H9 (cell line): ENCODE data around the gene JAKMIP1. TPM values are rescaled to one million over a fixed set of nuclear protein-coding genes. Genes with fewer than 3 reads are reported as not detected.

Source experiments
- DNase-seq: peaks from one replicate; pipeline ENCODE4 v3.0.0-alpha.2; 2017
- H2AFZ ChIP-seq: one replicate; pipeline ENCODE4 v1.6.1; 2013; ENCODE audit warnings: mild to moderate bottlenecking, low read length, control low read depth, moderate library complexity
- H2AK5ac ChIP-seq: 2 replicates; pipeline ENCODE4 v1.6.1; 2013; ENCODE audit warnings: low read length, control low read depth, mixed read lengths; ENCODE audit not compliant: insufficient read length
- H2BK120ac ChIP-seq: one replicate; pipeline ENCODE4 v1.6.1; 2013; ENCODE audit warnings: low read depth, mild to moderate bottlenecking, low read length, control low read depth, inconsistent platforms; ENCODE audit not compliant: poor library complexity, severe bottlenecking
- H2BK12ac ChIP-seq: 2 replicates; pipeline ENCODE4 v1.6.1; 2013; ENCODE audit warnings: low read length, control low read depth, mixed read lengths, low read depth; ENCODE audit not compliant: insufficient read length
- H2BK15ac ChIP-seq: 2 replicates; pipeline ENCODE4 v1.6.1; 2013; ENCODE audit warnings: low read depth, low read length, control low read depth
- H2BK20ac ChIP-seq: one replicate; pipeline ENCODE4 v1.6.1; 2013; ENCODE audit warnings: low read depth, mild to moderate bottlenecking, low read length, control low read depth, inconsistent platforms; ENCODE audit not compliant: poor library complexity, severe bottlenecking
- H2BK5ac ChIP-seq: 2 replicates; pipeline ENCODE4 v1.6.1; 2013; ENCODE audit warnings: low read length, control low read depth, mixed read lengths; ENCODE audit not compliant: insufficient read length
- H3K14ac ChIP-seq: 2 replicates; pipeline ENCODE4 v1.6.1; 2013; ENCODE audit warnings: low read length, control low read depth; ENCODE audit not compliant: insufficient read depth
- H3K18ac ChIP-seq: 2 replicates; pipeline ENCODE4 v1.6.1; 2013; ENCODE audit warnings: low read depth, mild to moderate bottlenecking, mixed read lengths, low read length, control low read depth; ENCODE audit not compliant: insufficient read length
- H3K23ac ChIP-seq: 2 replicates; pipeline ENCODE4 v1.6.1; 2013; ENCODE audit warnings: low read length, control low read depth, mixed read lengths, low read depth; ENCODE audit not compliant: insufficient read length
- H3K23me2 ChIP-seq: 2 replicates; pipeline ENCODE4 v1.6.1; 2013; ENCODE audit warnings: low read depth, mild to moderate bottlenecking, mixed read lengths, low read length, control low read depth; ENCODE audit not compliant: insufficient read length, poor library complexity, severe bottlenecking
- H3K27ac ChIP-seq: 2 replicates; pipeline ENCODE4 v1.5.1; 2013; ENCODE audit warnings: low read length, control low read depth, mixed read lengths, low read depth; ENCODE audit not compliant: insufficient read length
- H3K27me3 ChIP-seq: 2 replicates; pipeline ENCODE4 v1.6.1; 2013; ENCODE audit warnings: low read length, control low read depth, inconsistent platforms; ENCODE audit not compliant: insufficient read depth
- H3K4ac ChIP-seq: 2 replicates; pipeline ENCODE4 v1.6.1; 2013; ENCODE audit warnings: low read depth, mild to moderate bottlenecking, control low read depth, inconsistent platforms, low read length, moderate library complexity
- H3K4me1 ChIP-seq: 2 replicates; pipeline ENCODE4 v1.6.1; 2013; ENCODE audit warnings: low read length, control low read depth, inconsistent platforms; ENCODE audit not compliant: insufficient read depth
- H3K4me2 ChIP-seq: 2 replicates; pipeline ENCODE4 v1.6.1; 2013; ENCODE audit warnings: low read length, control low read depth, mixed read lengths; ENCODE audit not compliant: insufficient read length, insufficient read depth
- H3K56ac ChIP-seq: 2 replicates; pipeline ENCODE4 v1.6.1; 2013; ENCODE audit warnings: low read depth, mild to moderate bottlenecking, mixed read lengths, low read length, control low read depth; ENCODE audit not compliant: insufficient read length
- H3K79me1 ChIP-seq: 2 replicates; pipeline ENCODE4 v1.6.1; 2013; ENCODE audit warnings: low read depth, mild to moderate bottlenecking, moderate library complexity, low read length, control low read depth, inconsistent platforms; ENCODE audit not compliant: insufficient read depth, poor library complexity, severe bottlenecking
- H3K79me2 ChIP-seq: 2 replicates; pipeline ENCODE4 v1.6.1; 2013; ENCODE audit warnings: low read length, control low read depth, inconsistent platforms; ENCODE audit not compliant: insufficient read depth
- H3K9ac ChIP-seq: 2 replicates; pipeline ENCODE4 v1.6.1; 2013; ENCODE audit warnings: low read length, control low read depth, mixed read lengths; ENCODE audit not compliant: insufficient read length; ENCODE audit errors: extremely low read depth
- H3K9me3 ChIP-seq: one replicate; pipeline ENCODE4 v1.6.1; 2013; ENCODE audit warnings: low read depth, low read length, inconsistent platforms; ENCODE audit not compliant: control insufficient read depth
- H3T11ph ChIP-seq: one replicate; pipeline ENCODE4 v1.6.1; 2013; ENCODE audit warnings: mild to moderate bottlenecking, low read length, control low read depth, inconsistent platforms
- H4K20me1 ChIP-seq: one replicate; pipeline ENCODE4 v1.6.1; 2013; ENCODE audit not compliant: control insufficient read depth, insufficient read length, insufficient read depth
- H4K5ac ChIP-seq: 2 replicates; pipeline ENCODE4 v1.6.1; 2013; ENCODE audit warnings: low read depth, mild to moderate bottlenecking, mixed read lengths, low read length, control low read depth; ENCODE audit not compliant: insufficient read length
- H4K8ac ChIP-seq: replicated peaks from 2 replicates; pipeline ENCODE4 v1.6.1; 2013; ENCODE audit warnings: low read length, control low read depth, mixed read lengths, low read depth; ENCODE audit not compliant: insufficient read length
- H4K91ac ChIP-seq: 2 replicates; pipeline ENCODE4 v1.6.1; 2013; ENCODE audit warnings: low read depth, mild to moderate bottlenecking, moderate library complexity, mixed read lengths, low read length, control low read depth; ENCODE audit not compliant: insufficient read length
- H3K27ac Mint-ChIP-seq, 3 experiments: 2 replicates in 2 of 3; 3 replicates in 1 of 3; pipeline ENCODE4 v1.8.0; 2020 to 2021; ENCODE audit warnings: mixed read lengths in 3 of 3, mild to moderate bottlenecking in 1 of 3, moderate library complexity in 1 of 3
- H3K27me3 Mint-ChIP-seq: 2 replicates; pipeline ENCODE4 v1.8.0; 2021; ENCODE audit warnings: low read depth, mild to moderate bottlenecking, moderate library complexity, mixed read lengths
- H3K36me3 Mint-ChIP-seq, 3 experiments: 2 replicates in 2 of 3; 3 replicates in 1 of 3; pipeline ENCODE4 v1.8.0; 2020 to 2021; ENCODE audit warnings: low read depth in 3 of 3, mixed read lengths in 3 of 3; ENCODE audit not compliant: insufficient read depth in 1 of 3
- H3K4me1 Mint-ChIP-seq, 2 experiments: 2 replicates each; pipeline ENCODE4 v1.8.0; 2020; ENCODE audit warnings: mixed read lengths in 2 of 2
- H3K4me3 Mint-ChIP-seq, 2 experiments: 2 replicates in 1 of 2; 3 replicates in 1 of 2; pipeline ENCODE4 v1.8.0; 2020 to 2021; ENCODE audit warnings: mild to moderate bottlenecking in 2 of 2, mixed read lengths in 2 of 2, moderate library complexity in 1 of 2
- H3K9me3 Mint-ChIP-seq, 2 experiments: 2 replicates in 1 of 2; 3 replicates in 1 of 2; pipeline ENCODE4 v1.8.0; 2020; ENCODE audit warnings: mild to moderate bottlenecking in 2 of 2, mixed read lengths in 2 of 2, moderate library complexity in 1 of 2
- CTCF ChIP-seq: fragments of 200-600 bp; sonication (generic); conservative IDR thresholded peaks from 3 replicates; pipeline ENCODE4 v1.8.0; 2021; ENCODE audit warnings: antibody characterized with exemption, mild to moderate bottlenecking
- WGBS: extraction: QIAGEN DNeasy Blood & Tissue Kit; methylation state at CpG from one replicate; pipeline ENCODE4 v1.1.7; 2013; ENCODE audit warnings: missing lambda C conversion rate, low lambda C conversion rate, mixed read lengths; ENCODE audit not compliant: insufficient read length; ENCODE audit errors: extremely low coverage; 5-methylcytosine and 5-hydroxymethylcytosine counted together
- total RNA-seq: library from RNA; stranded (reverse); gene quantifications from 2 replicates; pipeline ENCODE4 v1.2.1, GENCODE V29; 2021

JAKMIP1 gene
- total RNA-seq, 1 experiment from 2014 or later, result 1.5 TPM

- no peaks in the 10 kb centered on the region for H3K79me2 ChIP-seq
- H2BK15ac ChIP-seq, result no peak overlapping the region
- no peaks in the 10 kb centered on the region for H3K4me1 ChIP-seq
- no peak overlapping the region for H2AFZ ChIP-seq
- no peaks in the 10 kb centered on the region for H3K9me3 ChIP-seq
- no peak overlapping the region for H2BK120ac ChIP-seq
- H3K27ac ChIP-seq, result no peak overlapping the region
- H3K14ac ChIP-seq, result no peak overlapping the region
- no peak overlapping the region for H3K56ac ChIP-seq
- Mint-ChIP-seq H3K27ac (no peak overlapping the region), H3K4me1 (no peaks in the 10 kb centered on the region; a peak in 1 of 4 replicates), H3K9me3 (peaks cover 11% of the 10 kb centered on the region in 2 experiments; a peak in 4 of 5 replicates), H3K4me3 (no peak overlapping the region), H3K36me3 (peaks cover 0 to 3% (median 2%) of the 10 kb centered on the region in 3 experiments; a peak in 1 of 7 replicates), H3K27me3 (peaks cover 19% of the 10 kb centered on the region)
- WGBS, result no CpG with 5 or more reads among the region's 11 CpGs
- H3K18ac ChIP-seq, result no peak overlapping the region
- no peaks in the 10 kb centered on the region for H3K79me1 ChIP-seq
- H3K23ac ChIP-seq, result no peak overlapping the region
- H3T11ph ChIP-seq, result no peak overlapping the region
- H4K8ac ChIP-seq, result no peak overlapping the region
- H3K23me2 ChIP-seq, result no peaks in the 10 kb centered on the region
- H3K9ac ChIP-seq, result no peak overlapping the region
- TF ChIP-seq CTCF, result no peak
- H2AK5ac ChIP-seq, result no peak overlapping the region
- H3K4me2 ChIP-seq, result no peak overlapping the region
- no peak for DNase-seq
- no peaks in the 10 kb centered on the region for H4K20me1 ChIP-seq
- H3K4ac ChIP-seq, result no peak overlapping the region
- no peak overlapping the region for H2BK5ac ChIP-seq
- H2BK20ac ChIP-seq, result no peak overlapping the region
- no peak overlapping the region for H4K91ac ChIP-seq
- no peaks in the 10 kb centered on the region; the same call in 1 of the 2 replicates for H3K27me3 ChIP-seq
- H4K5ac ChIP-seq, result no peak overlapping the region
- H2BK12ac ChIP-seq, result no peak overlapping the region
Measured at GRCh38 chr4:6239968-6240367, 39.6 kb upstream of the JAKMIP1 start.
